ENCODE measurements around the gene NWD2.

- TF ChIP-seq NFIC (IDR thresholded peaks at IDR 0.05; ENCODE audit: low read depth, low read length) = no peak
- no peak for TF ChIP-seq SUZ12 (IDR thresholded peaks at IDR 0.05; ENCODE audit: unreplicated experiment)
- no peak for TF ChIP-seq PML (IDR thresholded peaks at IDR 0.05; ENCODE audit: low read length)
- TF ChIP-seq MYC (IDR thresholded peaks at IDR 0.05; ENCODE audit: insufficient read depth, insufficient read length, insufficient replicate concordance, low read length, severe bottlenecking) = no peak
- no peak for TF ChIP-seq SP1 (IDR thresholded peaks at IDR 0.05; ENCODE audit: low read depth, low read length)
Measured at GRCh38 chr4:37431417-37431743, 186.8 kb downstream of the NWD2 start.
